ENCODE results near the gene TOMM22. TPM values are rescaled to one million over a fixed set of nuclear protein-coding genes. Genes with fewer than 3 reads are reported as not detected.

TOMM22 gene
- total RNA-seq, 6 experiments from 2014 or later = 23.2 to 36.8 (median 32.4) TPM

DNA sequence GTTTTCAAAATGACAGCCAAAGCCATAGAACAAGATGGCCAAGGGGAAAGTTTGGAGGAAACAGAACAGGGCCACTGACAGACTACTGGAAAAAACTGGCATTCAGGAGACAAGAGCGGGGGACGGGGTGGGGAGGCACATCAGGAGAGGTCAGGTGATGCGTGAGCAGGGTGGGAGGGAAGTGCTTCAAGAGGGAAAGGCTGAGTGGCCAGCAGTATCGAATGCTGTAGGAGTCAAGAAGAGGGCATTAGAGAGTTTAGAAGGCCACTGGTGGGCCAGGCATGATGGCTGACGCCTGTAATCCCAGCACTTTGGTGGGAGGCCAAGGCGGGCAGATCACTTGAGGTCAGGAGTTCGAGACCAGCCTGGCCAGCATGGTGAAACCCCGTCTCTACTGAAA, 32.2 kb downstream of the TOMM22 start:
- H3K9me3 ChIP-seq = no peaks in the 10 kb centered on the region
- no peak overlapping the region for H3K4me3 ChIP-seq
- peaks cover 0 to 29% (median 1%) of the 10 kb centered on the region in 4 donors for H3K36me3 ChIP-seq
- DNase-seq = no peak
- ATAC-seq = no peak
- H3K27me3 ChIP-seq = no peaks in the 10 kb centered on the region
- intact Hi-C loops (cut with DNase I) = no loop called here
- 89% methylated on average over 3 of the region's 8 CpGs for WGBS (ENCODE audit: insufficient coverage, low coverage, low lambda C conversion rate, missing lambda C conversion rate)
- no peak overlapping the region for H3K27ac ChIP-seq
- TF ChIP-seq POLR2A (IDR thresholded peaks at IDR 0.05) = no peak
- TF ChIP-seq, protein P1, sequence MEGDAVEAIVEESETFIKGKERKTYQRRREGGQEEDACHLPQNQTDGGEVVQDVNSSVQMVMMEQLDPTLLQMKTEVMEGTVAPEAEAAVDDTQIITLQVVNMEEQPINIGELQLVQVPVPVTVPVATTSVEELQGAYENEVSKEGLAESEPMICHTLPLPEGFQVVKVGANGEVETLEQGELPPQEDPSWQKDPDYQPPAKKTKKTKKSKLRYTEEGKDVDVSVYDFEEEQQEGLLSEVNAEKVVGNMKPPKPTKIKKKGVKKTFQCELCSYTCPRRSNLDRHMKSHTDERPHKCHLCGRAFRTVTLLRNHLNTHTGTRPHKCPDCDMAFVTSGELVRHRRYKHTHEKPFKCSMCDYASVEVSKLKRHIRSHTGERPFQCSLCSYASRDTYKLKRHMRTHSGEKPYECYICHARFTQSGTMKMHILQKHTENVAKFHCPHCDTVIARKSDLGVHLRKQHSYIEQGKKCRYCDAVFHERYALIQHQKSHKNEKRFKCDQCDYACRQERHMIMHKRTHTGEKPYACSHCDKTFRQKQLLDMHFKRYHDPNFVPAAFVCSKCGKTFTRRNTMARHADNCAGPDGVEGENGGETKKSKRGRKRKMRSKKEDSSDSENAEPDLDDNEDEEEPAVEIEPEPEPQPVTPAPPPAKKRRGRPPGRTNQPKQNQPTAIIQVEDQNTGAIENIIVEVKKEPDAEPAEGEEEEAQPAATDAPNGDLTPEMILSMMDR (IDR thresholded peaks at IDR 0.05) = no peak
- H3K4me1 ChIP-seq = no peaks in the 10 kb centered on the region

DNA sequence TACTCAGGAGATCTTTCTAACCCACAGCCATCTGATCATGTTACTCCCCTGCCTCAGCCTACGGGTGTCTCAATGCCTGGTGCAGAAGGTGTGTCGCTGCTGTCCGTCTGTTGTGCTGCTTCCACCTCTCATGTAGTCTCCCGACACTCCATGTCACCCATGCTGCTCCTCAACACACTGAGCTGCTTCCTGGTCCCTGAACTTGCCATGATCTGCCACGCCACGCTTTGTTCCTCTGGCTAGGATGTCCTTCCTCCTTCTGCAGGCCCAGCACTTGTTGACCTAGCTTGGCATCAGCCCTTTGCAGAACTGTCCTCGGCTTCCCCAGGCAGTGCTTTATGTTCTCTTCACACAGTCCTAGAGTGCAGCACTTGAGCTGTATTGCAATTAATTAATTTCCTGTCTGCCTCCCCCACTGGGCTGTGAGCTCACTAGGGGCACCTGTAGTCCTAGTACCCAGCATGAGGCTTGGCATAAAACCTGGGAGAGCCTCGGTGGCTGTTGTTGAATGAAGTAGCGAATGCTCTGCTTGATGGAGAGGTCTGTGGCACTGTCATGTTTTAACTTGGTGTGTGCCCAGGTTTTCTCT, 33.5 kb downstream of the TOMM22 start:
- Histone ChIP-seq H3K4me1 (no peaks in the 10 kb centered on the region), H3K9me3 (no peaks in the 10 kb centered on the region), H3K27me3 (no peaks in the 10 kb centered on the region), H3K4me3 (no peak overlapping the region), H3K36me3 (peaks cover 0 to 26% (median 1%) of the 10 kb centered on the region in 4 donors), H3K27ac (no peak overlapping the region)
- ATAC-seq (peak; percentile 16 to 56 (median 42)), DNase-seq (no peak)
- intact Hi-C loops (cut with DNase I) = no loop called here
- TF ChIP-seq POLR2A (IDR thresholded peaks at IDR 0.05) = no peak
- TF ChIP-seq, protein P1 (IDR thresholded peaks at IDR 0.05) = no peak
- WGBS (ENCODE audit: insufficient coverage, low coverage, low lambda C conversion rate, missing lambda C conversion rate) = 82% methylated on average over 9 of the region's 9 CpGs

DNA sequence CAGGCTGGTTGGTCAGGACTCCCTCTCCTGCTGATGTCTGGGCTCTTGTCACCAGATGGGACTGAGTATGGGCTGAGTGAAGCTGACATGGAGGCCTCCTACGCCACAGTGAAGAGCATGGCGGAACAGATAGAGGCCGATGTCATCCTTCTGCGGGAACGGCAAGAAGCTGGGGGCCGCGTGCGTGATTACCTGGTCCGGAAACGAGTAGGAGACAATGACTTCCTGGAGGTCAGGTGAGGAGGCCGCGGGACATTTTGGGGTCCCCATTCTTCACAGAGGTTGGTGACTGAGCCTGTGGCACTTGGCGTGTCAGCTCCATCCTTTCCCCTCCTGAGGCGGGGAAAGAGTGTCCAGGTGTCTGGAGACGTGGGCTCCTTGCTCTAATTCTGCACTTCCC, 34.1 kb downstream of the TOMM22 start:
- DNase-seq = no peak
- no peak for ATAC-seq
- Histone ChIP-seq H3K36me3 (peaks cover 0 to 29% (median 1%) of the 10 kb centered on the region in 4 donors), H3K9me3 (no peaks in the 10 kb centered on the region), H3K27ac (no peak overlapping the region), H3K4me1 (no peaks in the 10 kb centered on the region), H3K27me3 (no peaks in the 10 kb centered on the region), H3K4me3 (no peak overlapping the region)
- no peak for TF ChIP-seq POLR2A (IDR thresholded peaks at IDR 0.05)
- TF ChIP-seq, protein P1 (IDR thresholded peaks at IDR 0.05) = no peak
- 95% methylated on average over 4 of the region's 15 CpGs for WGBS (ENCODE audit: insufficient coverage, low coverage, low lambda C conversion rate, missing lambda C conversion rate)
- intact Hi-C loops (cut with DNase I) = no loop called here

DNA sequence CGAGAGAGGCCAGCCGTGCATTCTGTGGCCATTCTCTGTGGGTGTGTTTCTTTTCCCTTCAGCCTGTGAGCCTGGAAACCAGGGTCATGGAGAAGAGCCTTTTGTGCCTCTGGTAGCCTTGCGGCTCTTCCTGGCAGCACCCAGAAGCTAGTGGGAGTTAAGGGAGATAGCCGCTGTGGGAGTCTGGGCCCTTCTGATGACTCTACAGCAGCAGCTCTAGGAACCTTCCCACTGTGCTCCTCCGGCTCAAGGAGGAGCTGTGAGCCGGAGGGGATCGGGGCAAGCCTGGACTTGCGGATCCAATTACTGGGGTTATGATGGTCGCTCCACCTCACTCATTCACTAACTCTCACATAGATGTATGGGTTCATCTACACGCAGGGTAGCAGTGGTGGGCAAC, 34.5 kb downstream of the TOMM22 start:
- Histone ChIP-seq H3K9me3 (no peaks in the 10 kb centered on the region), H3K27ac (no peak overlapping the region), H3K4me3 (no peak overlapping the region), H3K4me1 (no peaks in the 10 kb centered on the region), H3K36me3 (peaks cover 0 to 29% (median 1%) of the 10 kb centered on the region in 4 donors), H3K27me3 (no peaks in the 10 kb centered on the region)
- intact Hi-C loops (cut with DNase I) = no loop called here
- TF ChIP-seq, protein P1 (IDR thresholded peaks at IDR 0.05) = no peak
- no peak for TF ChIP-seq POLR2A (IDR thresholded peaks at IDR 0.05)
- ATAC-seq (no peak), DNase-seq (no peak)
- WGBS (ENCODE audit: insufficient coverage, low coverage, low lambda C conversion rate, missing lambda C conversion rate) = 100% methylated on average over 3 of the region's 10 CpGs
